HG02763 (cell line): Measurements from ENCODE around the gene SCAP.
"Not testable (repeated sequence)": the region's sequence is repeated elsewhere in the genome, so short reads cannot be mapped to it uniquely, and the experiment has no call there.

Experiments
- ATAC-seq: cut with Tn5 transposase; IDR thresholded peaks from one replicate; pipeline ENCODE4 v1.9.1; 2021; ENCODE audit warnings: mild to moderate bottlenecking, moderate library complexity; ENCODE audit not compliant: unreplicated experiment

The SCAP gene

DNA sequence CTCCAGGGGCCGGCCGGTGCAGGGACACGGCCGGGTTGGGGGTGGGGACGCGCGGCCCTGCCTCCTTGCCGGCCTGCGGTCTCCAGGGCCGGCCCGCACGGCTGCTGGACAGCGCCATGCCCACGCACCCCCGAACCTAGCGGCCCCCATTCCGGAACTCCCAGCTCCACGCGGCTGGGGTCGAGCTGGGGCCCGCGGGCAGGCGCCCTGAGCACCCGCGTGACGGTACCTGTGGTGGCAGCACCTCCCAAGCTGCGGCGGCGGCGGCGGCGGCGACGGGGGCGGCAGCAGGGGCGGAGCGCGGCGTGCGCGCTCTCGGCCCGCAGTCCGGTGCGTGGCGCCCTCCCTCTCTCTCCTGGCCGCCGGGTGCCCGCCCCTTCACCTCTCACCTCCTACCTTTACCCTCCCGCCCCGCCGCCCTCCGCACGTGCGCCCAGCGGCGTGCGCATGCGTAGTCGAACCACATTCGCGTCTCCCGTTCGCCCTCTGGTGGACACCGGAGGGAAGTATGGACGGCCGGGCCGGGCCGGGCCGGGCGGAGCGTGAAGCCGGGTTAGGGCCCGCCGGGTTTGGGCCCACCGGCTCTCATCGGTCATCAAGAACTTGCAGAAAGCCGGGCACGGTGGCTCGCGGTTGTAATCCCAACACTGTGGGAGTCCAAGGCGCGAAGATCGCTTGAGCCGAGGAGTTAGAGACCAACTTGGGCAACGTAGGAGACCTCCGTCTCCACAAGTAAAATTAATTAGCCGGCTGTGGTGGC, at the start of gene SCAP:
SCAP (minus strand) TSS at position 372 of the 760 bp plus-strand sequence. CDS start 32,948 bp downstream, outside the sequence.
- ATAC-seq = peak; percentile 89

GRCh38 chr3:47523310-47524073, 47.8 kb upstream of the SCAP start:
- ATAC-seq = no peak

GRCh38 chr3:47522082-47522987, 46.6 kb upstream of the SCAP start:
- ATAC-seq = no peak

DNA sequence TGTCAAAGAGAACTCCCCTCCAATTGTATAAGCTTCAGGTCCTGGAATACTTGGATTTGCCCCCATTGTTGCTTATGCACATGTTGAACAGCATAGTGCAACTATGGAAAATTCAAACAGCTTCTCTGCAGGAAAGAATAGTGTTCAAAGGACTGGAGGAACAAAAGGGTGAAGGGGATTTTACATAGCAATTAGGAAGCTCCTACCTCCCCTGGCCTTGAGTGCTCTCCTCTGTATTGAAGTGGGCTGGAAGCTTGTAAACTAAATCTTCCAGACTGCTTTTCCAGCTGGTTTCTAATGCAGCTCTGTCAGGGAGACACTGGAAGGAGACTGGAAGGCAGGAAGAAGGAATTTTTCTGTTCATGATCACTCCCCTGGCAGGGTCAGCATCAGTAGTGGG, 45.0 kb upstream of the SCAP start:
- ATAC-seq = no peak

GRCh38 chr3:47517937-47518336, 42.2 kb upstream of the SCAP start:
- ATAC-seq = no peak

DNA sequence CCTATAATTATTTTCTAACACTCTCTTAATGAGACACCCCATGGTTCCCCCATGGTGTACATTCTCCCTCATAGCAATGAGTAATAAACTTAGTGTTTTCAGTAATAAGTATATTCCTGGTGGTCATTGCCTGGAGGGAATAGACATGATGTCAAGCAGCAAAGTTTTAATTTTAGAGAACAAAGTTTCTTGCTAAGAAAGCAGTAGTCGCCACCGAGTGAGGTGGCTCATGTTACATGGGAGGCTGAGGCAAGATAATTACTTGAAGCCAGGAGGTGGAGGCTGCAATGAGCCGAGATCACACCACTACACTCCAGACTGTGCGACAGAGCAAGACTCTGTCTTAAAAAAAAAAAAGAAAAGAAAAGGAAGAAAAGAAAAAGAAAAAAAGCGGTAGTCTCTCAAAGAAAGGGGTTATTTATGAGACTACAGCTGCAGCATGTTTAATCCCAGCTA, 40.2 kb upstream of the SCAP start:
- no peak for ATAC-seq

- no peak for ATAC-seq
Measured at GRCh38 chr3:47515100-47515499, 39.4 kb upstream of the SCAP start.

- peak; percentile 96 for ATAC-seq
Measured at GRCh38 chr3:47513125-47513929, 37.6 kb upstream of the SCAP start, which contains the start of gene ELP6. ELP6 (minus strand) TSS chr3:47513712; CDS start chr3:47513590, 122 bp downstream.

DNA sequence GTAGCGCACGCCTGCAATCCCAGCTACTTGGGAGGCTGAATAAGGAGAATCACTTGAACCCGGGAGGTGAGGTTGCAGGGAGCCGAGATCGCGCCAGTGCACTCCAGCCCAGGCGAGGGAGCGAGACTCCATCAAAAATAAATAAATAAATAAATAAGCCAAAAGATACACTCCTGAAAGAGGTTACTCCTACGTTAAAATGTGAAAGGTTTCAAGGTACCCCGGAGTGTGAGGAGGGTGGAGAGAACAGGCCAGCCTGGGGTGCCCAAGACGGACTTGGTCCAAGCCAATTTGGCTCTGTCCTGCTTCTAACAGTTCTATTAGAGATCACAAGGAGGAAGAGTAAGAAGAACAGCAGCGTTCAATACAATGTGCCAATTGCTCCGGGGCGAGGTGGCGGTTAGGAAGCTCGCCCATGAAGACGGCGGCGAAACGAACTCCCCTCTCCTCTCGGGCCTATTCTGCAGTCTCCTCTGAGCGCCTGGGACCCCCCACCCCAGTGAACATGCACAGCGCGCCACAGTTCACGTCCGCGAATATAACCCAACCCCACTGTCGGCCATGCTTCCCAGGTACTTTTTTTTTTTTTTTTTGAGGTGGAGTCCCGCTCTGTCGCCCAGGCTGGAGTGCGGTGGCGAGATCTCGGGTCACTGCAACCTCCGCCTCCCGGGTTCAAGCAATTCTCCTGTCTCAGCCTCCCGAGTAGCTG, 36.8 kb upstream of the SCAP start:
- no peak for ATAC-seq

- ATAC-seq = not testable (repeated sequence)
Measured at GRCh38 chr3:47505267-47505666, 29.5 kb upstream of the SCAP start.

GRCh38 chr3:47504113-47504512, 28.4 kb upstream of the SCAP start:
- ATAC-seq = no peak

DNA sequence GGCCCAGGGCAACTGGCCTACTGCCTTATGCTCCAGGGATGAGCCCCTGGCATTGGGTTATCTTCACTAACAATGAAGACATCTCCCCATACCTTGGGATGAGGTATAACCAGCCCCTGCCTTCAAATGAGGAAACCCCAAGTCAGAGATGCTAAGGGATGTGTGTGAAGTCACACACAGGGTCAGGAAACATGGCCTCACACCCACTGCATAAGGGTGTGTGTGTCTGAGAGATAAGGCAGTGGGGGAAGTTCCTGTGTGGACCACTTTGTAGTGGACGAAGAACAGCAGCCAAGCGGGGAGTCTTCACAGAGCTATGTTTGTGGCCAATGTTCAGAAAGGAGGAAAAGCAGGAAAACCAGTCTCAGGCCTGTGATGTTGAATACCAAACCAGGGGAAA, 27.3 kb upstream of the SCAP start:
- no peak for ATAC-seq

DNA sequence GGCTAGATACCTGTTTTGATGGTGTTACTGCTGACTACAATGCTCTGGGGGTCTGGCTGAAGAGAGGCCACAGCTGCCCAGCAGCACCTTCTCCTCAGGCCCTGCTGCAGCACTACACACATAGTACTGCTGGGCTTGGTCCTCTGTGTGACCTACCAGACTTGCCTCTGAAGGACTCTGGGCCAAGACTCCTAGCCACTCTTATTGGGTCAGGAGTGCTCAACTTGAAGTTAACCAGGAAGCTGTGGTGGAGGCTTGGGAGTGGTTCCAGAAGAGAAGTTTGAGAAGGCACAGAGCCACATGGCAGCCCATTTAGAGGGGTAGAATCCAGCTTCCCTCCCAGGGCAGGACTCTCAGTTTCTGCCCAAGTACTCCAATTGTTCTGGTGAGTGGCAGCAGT, 21.2 kb upstream of the SCAP start:
- ATAC-seq = no peak

DNA sequence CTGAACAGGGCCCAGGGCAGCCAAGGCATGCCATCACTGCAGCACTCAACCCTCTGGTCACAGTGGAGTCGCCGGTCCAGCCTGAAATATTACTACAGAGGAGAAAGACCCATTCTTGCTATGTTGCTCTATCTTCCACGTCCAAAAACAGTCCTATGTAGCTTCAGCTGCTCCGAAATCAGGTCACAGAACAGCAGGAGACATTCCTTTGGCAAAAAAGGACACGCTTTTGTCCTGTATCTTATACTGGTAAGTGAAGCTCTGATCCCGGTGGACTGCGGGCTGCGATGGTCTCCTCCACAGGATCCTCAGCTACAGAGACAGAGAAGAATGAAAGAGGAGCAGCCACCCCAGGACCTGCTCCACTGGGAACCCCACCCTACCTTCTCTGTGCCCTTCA, 20.1 kb upstream of the SCAP start:
- no peak for ATAC-seq

GRCh38 chr3:47495111-47495510, 19.4 kb upstream of the SCAP start:
- no peak for ATAC-seq

GRCh38 chr3:47491777-47492176, 16.0 kb upstream of the SCAP start:
- no peak for ATAC-seq

- ATAC-seq = no peak
Measured at GRCh38 chr3:47491186-47491585, 15.4 kb upstream of the SCAP start.

DNA sequence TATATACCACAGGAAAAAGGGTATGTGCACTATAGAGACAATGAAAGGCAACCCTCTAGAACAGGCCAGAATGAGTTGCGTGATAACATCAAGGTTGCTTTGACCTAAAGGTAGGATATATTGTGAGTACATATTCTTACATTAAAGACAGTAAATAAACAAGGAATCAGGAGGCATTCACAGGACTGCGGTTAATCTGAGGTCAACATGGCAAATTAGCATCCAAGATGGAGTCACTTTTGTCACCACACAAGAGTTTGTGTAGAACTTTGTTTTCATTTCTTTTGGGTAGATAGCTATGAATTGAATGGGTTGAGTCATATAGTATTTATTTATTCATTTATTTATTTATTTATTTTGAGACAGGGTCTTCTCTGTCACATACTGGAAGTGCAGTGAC, 11.5 kb upstream of the SCAP start:
- no peak for ATAC-seq

- ATAC-seq = no peak
Measured at GRCh38 chr3:47485812-47486211, 10.1 kb upstream of the SCAP start.

DNA sequence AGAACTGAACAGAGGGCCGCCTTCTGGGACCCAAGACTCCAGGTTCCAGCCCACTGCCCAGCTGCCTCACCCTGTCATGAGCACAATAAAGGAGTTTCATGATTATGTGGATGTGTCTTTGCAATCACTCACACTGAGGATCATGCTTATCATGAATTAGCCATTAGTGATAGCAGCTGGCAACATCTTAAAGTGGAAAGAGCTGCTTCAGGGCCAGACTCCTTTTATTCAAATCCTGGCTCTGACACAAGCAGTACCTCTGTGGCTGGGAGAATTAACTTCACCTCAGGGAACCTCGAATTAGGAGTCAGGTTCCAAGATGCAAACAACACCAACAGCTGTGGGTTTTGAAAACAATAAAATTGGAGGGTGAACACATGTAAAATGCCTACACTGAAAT, 6.6 kb upstream of the SCAP start:
- no peak for ATAC-seq
